Measurements from ENCODE around the gene SCGB1D4. TPM values are rescaled to one million over a fixed set of nuclear protein-coding genes. Genes with fewer than 3 reads are reported as not detected.
"Not testable (repeated sequence)": the region's sequence is repeated elsewhere in the genome, so short reads cannot be mapped to it uniquely, and the experiment has no call there.

Gene SCGB1D4
- total RNA-seq, 1 donor from 2014 or later: not detected

- peak overlapping the region; percentile 85 for H3K4me3 Mint-ChIP-seq (ENCODE audit: unreplicated experiment)
Measured at GRCh38 chr11:62338218-62338617, 39.3 kb upstream of the SCGB1D4 start.

GRCh38 chr11:62337303-62338181, 38.7 kb upstream of the SCGB1D4 start, which contains the start of gene ASRGL1:
Gene ASRGL1, plus strand, starts transcription at chr11:62337448. Its CDS starts 530 bp downstream, at chr11:62337978.
- peak; percentile 95 for DNase-seq (ENCODE audit: low spot score)
- Mint-ChIP-seq H3K27me3 (ENCODE audit: low read depth) (peaks cover 35% of the 10 kb centered on the region), H3K27ac (ENCODE audit: unreplicated experiment) (no peak within 1 kb of the TSS), H3K4me1 (ENCODE audit: low read depth) (peaks cover 6% of the 10 kb centered on the region), H3K4me3 (ENCODE audit: unreplicated experiment) (peak within 1 kb of the TSS; percentile 85), H3K36me3 (ENCODE audit: low read depth) (no peaks in the 10 kb centered on the region), H3K9me3 (ENCODE audit: low read depth) (no peaks in the 10 kb centered on the region)
- TF ChIP-seq CTCF (IDR thresholded peaks at IDR 0.05): no peak

More at GRCh38 chr11:62338218-62338617, 39.3 kb upstream of the SCGB1D4 start:
- Mint-ChIP-seq H3K4me1 (ENCODE audit: low read depth) (peaks cover 6% of the 10 kb centered on the region), H3K9me3 (ENCODE audit: low read depth) (no peaks in the 10 kb centered on the region), H3K36me3 (ENCODE audit: low read depth) (no peaks in the 10 kb centered on the region), H3K27me3 (ENCODE audit: low read depth) (peaks cover 29% of the 10 kb centered on the region), H3K27ac (ENCODE audit: unreplicated experiment) (no peak overlapping the region)
- TF ChIP-seq CTCF (IDR thresholded peaks at IDR 0.05): no peak
- DNase-seq (ENCODE audit: low spot score): no peak

- H3K9me3 Mint-ChIP-seq (ENCODE audit: low read depth); H3K4me1 Mint-ChIP-seq (ENCODE audit: low read depth); DNase-seq (ENCODE audit: low spot score); H3K36me3 Mint-ChIP-seq (ENCODE audit: low read depth); H3K27ac Mint-ChIP-seq (ENCODE audit: unreplicated experiment): not testable (repeated sequence)
- peaks cover 39% of the 10 kb centered on the region for H3K27me3 Mint-ChIP-seq (ENCODE audit: low read depth)
- H3K4me3 Mint-ChIP-seq (ENCODE audit: unreplicated experiment): peak overlapping the region; percentile 85
Measured at GRCh38 chr11:62336949-62337302, 38.1 kb upstream of the SCGB1D4 start.

- no peaks in the 10 kb centered on the region for H3K36me3 Mint-ChIP-seq (ENCODE audit: low read depth)
- peaks cover 6% of the 10 kb centered on the region for H3K4me1 Mint-ChIP-seq (ENCODE audit: low read depth)
- TF ChIP-seq CTCF (IDR thresholded peaks at IDR 0.05): no peak
- DNase-seq (ENCODE audit: low spot score): no peak
- no peak overlapping the region for H3K4me3 Mint-ChIP-seq (ENCODE audit: unreplicated experiment)
- H3K9me3 Mint-ChIP-seq (ENCODE audit: low read depth): no peaks in the 10 kb centered on the region
- no peak overlapping the region for H3K27ac Mint-ChIP-seq (ENCODE audit: unreplicated experiment)
- H3K27me3 Mint-ChIP-seq (ENCODE audit: low read depth): peaks cover 58% of the 10 kb centered on the region
Measured at GRCh38 chr11:62333768-62334167, 34.9 kb upstream of the SCGB1D4 start.

- peaks cover 61% of the 10 kb centered on the region for H3K27me3 Mint-ChIP-seq (ENCODE audit: low read depth)
- H3K4me3 Mint-ChIP-seq (ENCODE audit: unreplicated experiment); H3K27ac Mint-ChIP-seq (ENCODE audit: unreplicated experiment); DNase-seq (ENCODE audit: low spot score); H3K4me1 Mint-ChIP-seq (ENCODE audit: low read depth); H3K36me3 Mint-ChIP-seq (ENCODE audit: low read depth); H3K9me3 Mint-ChIP-seq (ENCODE audit: low read depth): not testable (repeated sequence)
Measured at GRCh38 chr11:62331264-62331663, 32.4 kb upstream of the SCGB1D4 start.

- not testable (repeated sequence) for H3K36me3 Mint-ChIP-seq (ENCODE audit: low read depth); H3K27ac Mint-ChIP-seq (ENCODE audit: unreplicated experiment); H3K4me3 Mint-ChIP-seq (ENCODE audit: unreplicated experiment); H3K9me3 Mint-ChIP-seq (ENCODE audit: low read depth); DNase-seq (ENCODE audit: low spot score); H3K4me1 Mint-ChIP-seq (ENCODE audit: low read depth)
- peaks cover 38% of the 10 kb centered on the region for H3K27me3 Mint-ChIP-seq (ENCODE audit: low read depth)
Measured at GRCh38 chr11:62327541-62327940, 28.7 kb upstream of the SCGB1D4 start.

- not testable (repeated sequence) for H3K36me3 Mint-ChIP-seq (ENCODE audit: low read depth); DNase-seq (ENCODE audit: low spot score); H3K9me3 Mint-ChIP-seq (ENCODE audit: low read depth); H3K27ac Mint-ChIP-seq (ENCODE audit: unreplicated experiment); H3K4me3 Mint-ChIP-seq (ENCODE audit: unreplicated experiment); H3K4me1 Mint-ChIP-seq (ENCODE audit: low read depth)
- peaks cover 35% of the 10 kb centered on the region for H3K27me3 Mint-ChIP-seq (ENCODE audit: low read depth)
Measured at GRCh38 chr11:62326719-62327118, 27.8 kb upstream of the SCGB1D4 start.

- not testable (repeated sequence) for H3K4me3 Mint-ChIP-seq (ENCODE audit: unreplicated experiment); H3K9me3 Mint-ChIP-seq (ENCODE audit: low read depth); DNase-seq (ENCODE audit: low spot score); H3K27ac Mint-ChIP-seq (ENCODE audit: unreplicated experiment); H3K36me3 Mint-ChIP-seq (ENCODE audit: low read depth); H3K4me1 Mint-ChIP-seq (ENCODE audit: low read depth)
- peaks cover 27% of the 10 kb centered on the region for H3K27me3 Mint-ChIP-seq (ENCODE audit: low read depth)
Measured at GRCh38 chr11:62325781-62326180, 26.9 kb upstream of the SCGB1D4 start.

All from chondrocyte (in vitro differentiated cells).